ENCODE data around the gene LDAH.

Gene LDAH

DNA sequence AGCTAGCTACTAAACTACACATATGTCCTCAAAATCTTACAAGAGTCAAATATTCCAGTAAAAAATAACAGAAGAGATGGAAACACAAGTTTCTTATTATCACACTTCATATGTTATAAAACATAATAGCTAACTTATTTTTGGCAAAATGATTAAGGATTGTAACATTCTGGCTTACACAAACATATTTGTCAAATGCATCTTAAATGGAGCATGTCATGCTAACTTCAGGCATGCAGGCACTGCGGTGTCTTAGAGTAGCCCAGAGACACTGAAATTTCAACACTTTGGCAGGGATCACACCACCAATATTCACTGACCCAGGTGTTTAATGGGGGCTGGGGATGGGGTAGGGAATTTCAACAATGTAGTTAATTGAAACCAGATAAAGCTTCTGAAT, 51.6 kb downstream of the LDAH start:
- peak; percentile 2 for DNase-seq (ENCODE audit: low read depth)

DNA sequence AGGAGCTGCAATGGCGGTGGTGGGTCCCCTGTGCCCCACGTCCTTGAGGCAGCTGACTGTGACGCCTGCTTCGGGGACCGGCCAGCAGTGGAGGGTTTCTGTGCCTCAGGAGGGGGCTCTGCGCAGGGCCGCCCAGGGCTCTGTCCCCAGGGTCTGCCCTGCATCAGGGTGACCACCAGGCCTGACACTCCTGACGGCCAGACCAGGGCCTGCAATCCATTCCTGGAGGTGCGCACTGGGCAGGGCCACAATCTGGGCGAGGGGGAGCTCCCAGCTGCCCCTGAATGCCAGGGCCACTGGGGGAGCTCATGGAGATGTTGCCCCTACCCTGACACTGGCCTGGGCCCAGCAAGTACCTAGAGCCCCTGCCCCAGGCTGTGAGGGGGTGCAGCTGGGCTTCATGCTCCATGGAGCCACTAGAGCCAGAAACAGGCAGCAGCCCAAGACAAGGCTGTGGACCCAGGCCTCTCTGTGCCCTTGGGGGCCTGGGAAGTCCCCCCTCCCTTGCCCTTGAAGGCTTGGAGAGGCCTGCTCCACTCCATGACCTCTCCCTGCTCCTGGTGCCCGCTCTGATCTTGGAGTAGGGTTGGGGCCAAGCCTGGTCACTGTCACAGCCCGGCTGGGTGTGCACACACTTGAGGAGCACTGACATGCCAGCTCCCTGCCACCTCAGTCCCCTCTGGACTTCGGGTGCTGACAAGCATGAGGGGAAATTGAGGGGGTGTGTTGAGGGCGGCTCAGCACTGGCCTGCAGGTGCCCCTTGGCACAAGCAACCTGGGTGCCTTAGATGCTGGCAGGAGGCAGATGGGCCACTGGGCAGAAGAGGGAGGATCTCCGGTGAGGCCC, 55.9 kb downstream of the LDAH start:
- DNase-seq (ENCODE audit: low read depth) = no peak

DNA sequence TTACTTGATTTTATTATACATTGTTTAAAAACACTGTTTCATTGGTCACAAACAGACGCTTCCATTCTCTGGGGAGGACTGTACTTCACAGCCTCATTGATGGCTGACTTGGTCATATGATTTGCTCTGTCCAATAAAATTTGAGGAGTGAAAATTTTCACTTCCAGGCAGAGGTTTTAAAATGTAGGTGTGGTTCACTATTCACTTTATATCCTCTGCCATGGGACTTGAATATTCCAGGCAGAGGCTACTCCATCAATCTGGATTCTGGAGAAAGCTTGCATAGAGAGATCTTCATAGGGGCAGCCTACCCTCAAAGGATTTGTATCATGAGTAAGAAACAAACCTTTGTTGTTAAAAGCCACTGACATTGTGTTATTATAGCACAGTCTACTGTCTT, 56.7 kb downstream of the LDAH start:
- DNase-seq (ENCODE audit: low read depth) = no peak

DNA sequence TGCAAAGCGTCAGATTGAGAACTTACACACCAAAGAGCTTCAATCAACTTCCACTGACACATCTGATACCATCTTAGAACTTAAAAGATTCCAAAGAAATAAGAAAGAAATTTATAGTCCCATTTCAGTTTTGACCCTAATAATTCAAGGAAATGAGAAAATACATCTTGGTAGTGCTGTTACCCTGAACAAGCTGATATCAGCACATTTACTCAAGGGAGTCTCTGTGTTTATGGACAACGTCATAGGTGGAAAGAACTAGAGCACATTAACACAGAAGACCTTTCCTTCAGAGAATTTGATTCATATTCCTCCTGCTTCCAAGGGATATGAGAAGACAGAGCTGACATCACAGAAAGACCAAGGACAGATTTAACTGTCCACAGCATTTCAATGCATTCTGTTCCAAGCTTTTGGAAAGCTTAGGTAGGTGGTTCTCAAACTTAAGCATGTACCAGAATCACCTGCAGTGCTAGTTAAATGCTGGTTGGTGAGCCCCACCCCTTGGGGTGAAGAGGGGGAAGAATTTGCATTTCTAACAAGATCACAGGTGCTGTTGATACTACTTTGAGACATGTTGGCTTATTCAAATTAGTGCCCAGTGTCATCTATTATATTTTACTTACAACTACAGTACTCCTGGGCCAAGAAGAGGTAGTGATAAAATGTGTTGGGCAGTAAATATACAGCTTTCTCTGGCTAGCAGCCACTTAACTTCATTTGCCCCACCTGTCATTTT, 59.8 kb downstream of the LDAH start:
- DNase-seq (ENCODE audit: low read depth) = no peak

DNA sequence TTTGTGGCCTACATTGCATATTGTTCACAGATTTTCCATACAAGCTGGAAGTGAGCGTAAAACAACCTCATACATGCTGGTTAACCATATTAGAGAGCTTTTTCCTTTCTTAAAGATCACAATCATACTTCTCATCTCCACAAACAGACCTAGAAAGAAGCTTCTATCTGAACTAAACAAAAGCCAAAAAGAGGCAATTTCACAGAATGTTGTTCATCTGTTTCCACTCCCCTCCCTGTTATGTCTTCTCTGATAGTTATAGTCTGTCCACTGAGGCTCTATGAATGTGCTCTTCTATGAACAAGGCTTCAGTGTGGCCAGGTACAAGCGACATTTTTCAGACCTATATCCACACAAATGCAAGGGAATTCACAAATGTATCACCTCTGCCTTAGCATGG, 63.4 kb downstream of the LDAH start:
- DNase-seq (ENCODE audit: low read depth) = no peak

DNA sequence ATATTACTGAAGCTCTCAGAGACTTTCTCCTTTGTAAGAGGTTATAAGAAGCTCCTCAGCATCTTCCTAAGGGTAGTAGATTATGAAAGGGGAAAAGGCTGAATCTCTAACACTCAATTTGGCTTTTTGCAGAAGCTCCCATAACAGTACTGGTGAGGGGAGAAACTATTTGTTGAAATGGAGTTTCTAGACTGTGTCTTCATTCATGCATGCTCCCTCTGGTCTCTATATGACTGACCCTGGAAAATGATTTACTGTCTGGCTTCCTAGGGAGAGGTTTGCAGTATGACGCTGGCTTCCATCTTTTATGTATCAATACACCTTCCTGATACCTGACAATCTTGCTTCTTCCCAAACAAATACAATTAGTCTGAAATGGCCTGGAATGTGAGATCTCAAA, 63.9 kb downstream of the LDAH start:
- DNase-seq (ENCODE audit: low read depth) = no peak

DNA sequence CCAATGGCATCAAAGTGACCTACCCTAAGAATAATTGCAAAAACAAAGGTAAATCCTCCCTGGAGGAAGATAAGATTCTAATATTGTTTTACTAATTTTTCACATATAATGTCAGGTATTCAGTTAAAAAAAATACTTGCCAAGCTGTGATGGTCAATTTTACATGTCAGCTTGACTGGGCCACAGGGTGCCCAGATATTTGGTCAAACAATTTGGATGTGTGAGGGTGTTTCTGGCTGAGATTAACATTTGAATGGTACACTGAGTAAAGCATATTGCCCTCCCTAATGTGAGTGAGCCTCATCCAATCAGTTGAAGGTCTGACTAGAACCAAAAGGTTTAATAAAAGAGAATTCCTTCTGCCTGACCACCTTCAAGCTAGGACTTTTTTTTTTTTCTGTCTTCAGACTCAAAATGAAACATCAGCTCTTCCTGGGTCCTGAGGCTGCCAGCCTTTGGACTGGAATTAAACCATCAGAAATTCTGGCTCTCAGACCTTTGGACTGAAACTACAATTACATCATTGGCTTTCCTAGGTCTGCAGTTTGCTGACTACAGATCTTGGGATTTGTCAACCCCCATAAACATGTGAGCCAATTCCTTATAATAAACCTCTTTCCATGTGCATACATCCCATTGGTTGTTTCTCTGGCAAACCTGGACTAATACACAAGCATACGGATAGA, 65.4 kb downstream of the LDAH start:
- DNase-seq (ENCODE audit: low read depth) = no peak

DNA sequence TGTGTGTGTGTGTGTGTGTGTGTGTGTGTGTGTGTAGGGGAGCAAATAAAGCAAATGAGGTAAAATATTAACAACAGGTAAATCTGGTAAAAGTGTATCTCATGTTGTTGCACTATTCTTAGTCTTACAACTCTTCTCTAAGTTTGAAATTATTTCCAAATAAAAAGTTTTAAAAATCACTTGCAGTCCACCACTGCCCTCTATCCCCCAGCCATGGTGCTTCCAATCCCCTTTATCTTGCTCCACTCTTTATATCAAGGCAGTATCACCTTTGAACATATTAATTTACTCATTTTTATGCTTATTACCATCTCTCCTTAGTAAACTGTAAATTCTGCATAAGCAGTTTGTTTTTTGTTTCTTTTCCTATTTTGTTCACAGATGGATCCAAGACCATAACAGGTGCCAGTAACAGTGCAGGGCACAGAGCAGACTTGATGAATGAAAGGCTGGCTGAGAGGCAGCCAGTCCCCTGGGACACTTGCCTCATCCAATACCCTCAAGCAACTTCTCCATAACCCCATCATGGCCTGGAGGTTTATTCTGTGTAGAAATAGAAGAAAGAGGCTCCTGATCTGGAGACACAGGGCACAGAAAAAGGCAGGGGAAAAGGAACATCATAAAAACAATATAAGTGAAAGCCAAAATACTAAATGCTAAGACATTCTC, 67.6 kb downstream of the LDAH start:
- peak; percentile 5 for DNase-seq (ENCODE audit: low read depth)

DNA sequence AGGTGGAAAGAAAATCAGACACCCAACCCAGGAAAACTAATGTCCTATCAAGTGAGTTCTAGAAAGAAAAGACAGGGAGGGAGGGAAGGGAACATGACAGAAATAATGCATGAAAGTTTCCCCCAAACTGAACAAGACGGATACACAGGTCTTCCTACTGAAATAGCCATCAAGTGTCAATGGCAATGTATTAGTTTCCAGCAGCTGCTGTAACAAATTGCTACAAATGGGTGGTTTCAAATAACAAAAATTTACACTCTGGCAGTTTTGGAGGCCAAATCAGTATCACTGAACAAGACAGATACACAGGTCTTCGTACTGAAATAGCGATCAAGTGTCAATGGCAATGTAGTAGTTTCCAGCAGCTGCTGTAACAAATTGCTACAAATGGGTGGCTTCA, 70.6 kb downstream of the LDAH start:
- DNase-seq (ENCODE audit: low read depth) = no peak

DNA sequence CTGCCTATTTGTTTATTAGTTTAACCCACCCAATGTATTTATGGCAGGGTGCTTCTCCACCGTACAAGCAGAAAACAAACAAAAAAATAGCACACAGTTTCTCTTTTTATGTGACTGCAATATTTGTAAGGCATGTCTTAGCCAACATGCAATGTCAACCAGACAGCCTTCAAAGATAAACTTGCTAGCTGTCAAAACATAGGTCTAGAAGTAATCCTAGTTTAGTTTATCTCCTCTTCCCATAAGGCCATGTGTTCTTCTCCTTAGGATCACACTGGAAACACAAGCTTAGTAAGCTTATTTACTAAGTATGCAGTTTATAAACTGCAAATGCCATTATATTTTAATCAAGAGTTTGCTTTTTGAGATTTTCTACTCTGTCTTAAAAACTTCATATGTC, 75.6 kb downstream of the LDAH start:
- DNase-seq (ENCODE audit: low read depth) = no peak

DNA sequence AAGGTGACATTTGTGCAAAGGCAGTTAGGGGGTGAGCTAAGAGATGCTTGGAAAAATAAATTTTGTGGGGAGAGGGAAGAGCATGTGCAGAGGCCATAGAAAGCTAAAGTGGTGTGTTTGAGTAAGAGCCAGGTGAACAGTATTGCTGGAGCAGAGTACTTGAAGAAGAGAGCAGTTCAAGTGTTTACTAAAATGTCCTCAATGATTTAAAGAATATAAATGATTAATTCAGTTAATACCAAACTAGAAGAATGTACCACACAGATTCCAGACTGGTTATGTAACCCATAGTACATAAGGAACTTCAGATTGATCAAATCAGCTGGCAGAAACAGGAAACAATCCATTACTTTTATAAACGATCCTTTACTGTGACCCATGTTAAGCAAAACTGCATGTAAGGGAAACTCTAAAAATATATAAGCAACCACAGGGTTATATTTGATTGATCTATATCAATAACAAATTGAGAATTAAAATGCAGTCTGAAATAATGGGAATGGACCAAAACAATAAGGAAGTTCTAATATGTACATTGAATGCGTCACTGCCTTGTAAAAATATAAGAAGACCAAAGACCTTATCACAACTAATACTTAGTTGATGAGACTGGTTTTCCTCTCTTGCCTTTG, 76.9 kb downstream of the LDAH start:
- peak; percentile 18 for DNase-seq (ENCODE audit: low read depth)

DNA sequence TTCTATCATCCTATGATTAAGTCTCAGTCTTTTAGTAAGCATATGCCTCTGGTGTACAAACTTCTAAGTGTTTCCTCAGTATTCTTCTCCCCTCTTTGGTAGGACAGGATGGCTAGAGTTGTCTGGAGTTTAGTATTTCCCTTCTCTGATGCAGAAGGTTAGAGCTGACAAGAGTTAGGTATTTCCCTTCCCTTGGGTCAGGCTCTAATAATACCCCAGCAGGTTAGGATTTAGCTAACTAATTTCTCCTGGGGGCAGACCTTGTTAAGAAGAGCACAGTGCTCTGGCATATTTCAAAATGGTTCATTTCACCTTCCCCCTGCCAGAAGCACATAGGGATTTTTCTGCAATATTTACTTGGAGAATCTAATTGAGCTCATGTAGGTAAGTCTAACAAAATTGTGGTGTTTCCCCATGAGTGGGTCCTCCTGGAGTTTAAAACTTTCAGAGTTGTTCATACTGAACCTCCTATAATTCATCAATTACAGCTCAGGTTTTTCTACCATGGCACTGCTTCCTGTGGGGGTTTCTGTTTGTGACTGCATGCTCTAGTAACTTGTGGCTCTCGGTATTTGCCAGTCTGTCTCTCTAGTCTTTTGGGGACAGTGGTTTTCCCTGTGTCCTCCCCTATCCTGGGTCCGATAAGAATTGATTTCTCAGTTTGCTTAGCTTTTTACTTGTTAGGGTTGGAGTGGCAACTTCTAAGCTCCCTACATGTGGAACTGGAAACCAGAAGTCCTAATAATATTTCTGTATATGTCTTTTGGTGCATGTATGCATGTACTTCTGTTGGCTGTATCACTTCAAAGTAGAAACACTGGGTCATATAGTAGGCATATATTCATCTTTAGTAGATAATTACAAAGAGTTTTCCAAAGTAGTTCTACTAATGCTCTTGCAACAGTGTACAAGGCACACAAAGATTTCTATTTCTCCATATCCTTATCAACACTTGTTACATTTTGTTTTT, 78.2 kb downstream of the LDAH start:
- DNase-seq (ENCODE audit: low read depth) = no peak

DNA sequence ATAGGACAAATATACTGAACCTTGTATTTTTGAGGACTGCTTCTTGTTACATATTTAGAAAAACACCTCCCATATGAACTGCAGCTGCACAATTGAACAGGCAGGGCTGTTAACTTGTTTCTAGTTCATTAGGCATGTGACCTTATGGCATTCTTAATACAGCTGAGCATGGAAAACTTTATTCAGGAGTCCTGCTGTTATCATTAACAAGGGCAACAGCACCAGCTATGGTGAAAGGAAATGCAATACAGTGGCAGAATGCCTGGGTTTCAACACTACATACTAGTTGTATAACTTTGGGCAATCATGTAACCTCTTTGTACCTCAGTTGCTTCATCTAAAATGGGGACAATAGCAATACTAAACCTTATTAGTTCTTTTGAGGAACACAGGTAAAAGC, 84.1 kb downstream of the LDAH start:
- no peak for DNase-seq (ENCODE audit: low read depth)

DNA sequence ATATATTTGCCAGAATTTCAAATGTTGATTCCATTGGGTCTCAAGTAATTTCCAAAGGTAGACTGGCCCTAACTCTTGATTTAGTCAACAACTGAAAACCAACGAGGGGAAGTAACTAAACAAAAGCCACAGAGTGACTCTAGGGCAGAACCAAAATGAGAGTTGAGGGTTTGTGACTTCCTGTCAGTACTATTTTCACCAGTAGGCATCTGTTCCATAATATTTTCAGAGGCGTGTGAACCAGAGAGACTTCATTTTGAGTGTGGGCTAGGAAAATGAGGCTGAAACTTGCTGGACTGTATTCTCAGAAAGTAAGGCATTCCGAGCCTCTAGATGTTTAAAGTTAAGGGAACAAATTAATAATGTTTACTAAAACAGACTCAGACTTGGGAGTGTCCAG, 85.4 kb downstream of the LDAH start:
- DNase-seq (ENCODE audit: low read depth) = no peak

DNA sequence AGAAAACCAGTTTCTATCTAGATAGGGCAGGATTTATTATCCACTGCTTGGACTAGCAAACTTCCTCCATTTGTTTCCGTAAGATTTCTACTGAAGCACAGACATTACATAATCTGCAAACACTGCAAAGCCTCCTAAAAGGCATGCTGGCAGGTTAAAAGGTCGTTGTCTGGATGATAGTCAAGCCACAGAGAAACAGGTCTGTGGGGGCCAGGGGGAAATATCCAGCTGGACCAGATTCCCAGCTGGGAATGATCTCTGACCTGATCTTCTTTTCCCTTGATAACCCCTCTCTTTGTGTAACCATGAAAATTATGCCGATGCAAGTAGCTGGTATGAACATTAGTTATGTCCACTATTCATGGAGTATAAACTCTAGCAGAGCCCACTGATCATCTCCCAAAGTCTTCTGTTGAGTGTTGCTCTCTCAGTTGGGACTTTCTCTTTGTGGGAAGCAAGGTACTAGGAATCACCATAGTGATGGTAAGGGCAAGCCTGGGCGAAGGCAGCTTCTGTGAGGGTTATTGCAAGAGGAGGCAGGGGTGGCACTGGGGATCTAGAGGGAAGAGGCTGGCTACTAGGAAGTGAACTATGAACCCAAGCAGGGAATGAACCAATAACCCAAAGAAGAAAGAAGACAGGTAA, 94.7 kb downstream of the LDAH start:
- peak; percentile 24 for DNase-seq (ENCODE audit: low read depth)

DNA sequence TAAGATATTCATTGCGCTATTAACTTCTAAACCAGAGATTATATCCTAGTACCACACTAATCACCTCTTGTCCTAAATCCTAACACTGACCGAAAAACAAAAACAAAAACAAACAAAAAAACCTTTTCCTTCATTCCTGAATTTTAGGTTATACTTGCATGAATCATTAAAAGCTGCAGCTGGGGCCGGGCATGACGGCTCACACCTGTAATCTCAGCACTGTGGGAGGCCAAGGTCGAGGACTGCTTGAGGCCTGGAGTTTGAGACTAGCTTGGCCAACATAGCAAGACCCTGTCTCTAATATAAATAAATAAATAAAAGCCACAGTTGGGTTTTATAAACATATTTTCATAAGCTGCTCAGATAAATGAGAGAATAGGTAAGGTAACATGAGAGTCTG, 96.0 kb downstream of the LDAH start:
- no peak for DNase-seq (ENCODE audit: low read depth)

DNA sequence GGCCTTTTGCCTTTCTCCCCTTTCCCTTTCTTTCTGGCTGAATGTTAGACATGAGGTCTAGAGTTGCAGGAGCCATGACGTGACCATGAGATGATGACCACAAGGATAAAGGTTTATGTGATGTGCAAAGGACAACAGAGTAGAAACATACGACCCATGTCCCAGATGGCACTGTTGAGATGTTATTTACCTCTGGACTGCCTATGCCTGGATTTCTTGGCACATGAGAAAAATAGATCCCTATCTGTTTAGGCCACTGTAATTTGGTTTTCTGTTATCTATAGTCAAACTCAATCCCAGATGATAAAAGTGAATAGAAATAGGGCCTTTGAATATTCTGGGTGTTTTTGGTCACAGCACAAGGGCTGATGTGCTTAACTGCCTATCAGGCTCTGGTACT, 97.1 kb downstream of the LDAH start:
- DNase-seq (ENCODE audit: low read depth) = no peak

DNA sequence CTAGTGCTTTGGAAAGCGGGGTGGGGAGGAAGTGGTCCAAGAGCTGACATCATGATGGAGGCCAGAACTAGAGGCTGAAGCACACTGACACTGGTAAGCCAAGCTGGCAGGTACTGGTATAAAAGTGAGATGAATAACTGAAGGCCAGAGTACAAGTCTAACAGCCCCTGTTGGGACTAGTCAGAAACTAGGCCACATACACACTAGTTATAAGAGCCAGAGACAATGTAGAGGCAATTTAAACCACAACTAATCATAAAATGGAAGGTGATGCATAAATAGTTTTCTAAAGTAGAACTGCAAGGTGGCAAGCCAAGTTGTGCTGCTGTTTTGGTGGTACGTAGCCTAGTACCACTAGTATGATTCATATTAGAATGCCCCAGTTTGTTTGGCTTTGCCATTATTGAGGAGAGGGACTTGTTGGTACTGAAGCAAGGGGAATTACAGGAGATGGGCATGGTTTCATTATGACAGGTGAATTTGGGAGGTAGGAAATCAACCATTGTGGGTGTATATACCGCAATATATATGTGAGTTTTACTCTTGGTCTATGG, 98.3 kb downstream of the LDAH start:
- no peak for DNase-seq (ENCODE audit: low read depth)

DNA sequence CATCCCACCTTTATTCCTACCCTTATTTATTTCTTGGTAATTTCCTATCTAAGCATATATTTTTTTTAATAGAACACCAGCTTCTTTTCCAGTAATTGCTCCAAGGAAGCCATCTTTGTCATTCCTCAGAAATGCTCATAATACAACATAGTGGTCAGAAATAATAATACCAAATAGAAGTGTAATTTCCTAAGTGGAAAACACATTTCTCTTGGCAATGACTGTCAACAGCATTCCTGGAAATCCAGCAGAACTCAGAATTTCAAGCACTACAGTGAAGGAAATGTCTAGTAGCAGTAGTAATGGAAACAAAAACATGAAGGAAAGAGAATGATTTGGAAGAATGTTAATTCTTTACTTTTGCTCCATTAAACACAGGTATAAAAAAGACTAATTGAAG, 99.4 kb downstream of the LDAH start:
- DNase-seq (ENCODE audit: low read depth) = peak; percentile 87
